ENCODE measurements around the gene KDM1A.
A peak's percentile ranks its signal among the peaks of the same experiment; 100 is the strongest.

KDM1A gene

DNA sequence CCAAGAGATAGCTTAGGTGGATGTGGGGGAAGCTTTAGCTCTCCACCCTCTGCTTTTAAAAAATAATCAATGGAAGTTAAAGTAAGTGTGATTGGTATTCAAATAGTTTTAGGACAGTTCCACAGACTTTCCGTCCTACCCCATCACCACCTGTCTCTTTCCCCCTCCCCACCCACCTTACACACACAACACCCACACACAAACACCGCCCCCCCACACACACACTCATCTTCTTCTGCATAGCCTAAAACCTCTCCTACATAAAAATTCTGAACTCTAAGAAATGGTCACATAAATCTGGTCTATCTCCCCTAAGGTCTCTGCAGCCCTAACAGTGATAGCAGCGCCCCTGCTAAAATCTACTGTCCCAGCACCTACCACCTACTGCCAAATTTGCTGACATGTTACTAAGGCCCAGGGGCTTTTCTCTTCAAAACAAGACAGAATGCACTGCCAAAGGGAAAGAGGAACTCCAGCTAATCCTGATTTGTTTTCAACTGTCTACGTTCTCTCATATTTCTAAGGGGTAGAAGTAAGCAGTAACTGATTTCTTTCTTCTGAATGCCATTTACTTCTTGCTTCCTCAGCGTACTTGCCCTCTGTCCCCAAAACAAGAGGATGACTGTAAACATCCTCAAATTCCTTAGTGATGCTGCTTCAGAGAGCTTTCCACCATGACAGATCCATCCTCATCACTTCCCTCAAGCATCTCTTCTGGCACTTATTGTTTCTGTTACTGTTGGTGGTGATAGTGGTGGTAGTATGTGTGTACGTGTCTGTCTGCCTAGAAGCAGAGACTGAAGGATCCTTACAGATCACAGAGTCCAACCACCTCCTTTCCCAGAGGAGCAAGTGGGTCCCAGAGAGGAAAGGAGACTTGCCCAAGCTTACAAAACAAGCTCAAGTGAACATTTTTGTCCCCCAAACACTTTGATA lies 92.6 kb downstream of the KDM1A start:
- FAIRE-seq: no peak

DNA sequence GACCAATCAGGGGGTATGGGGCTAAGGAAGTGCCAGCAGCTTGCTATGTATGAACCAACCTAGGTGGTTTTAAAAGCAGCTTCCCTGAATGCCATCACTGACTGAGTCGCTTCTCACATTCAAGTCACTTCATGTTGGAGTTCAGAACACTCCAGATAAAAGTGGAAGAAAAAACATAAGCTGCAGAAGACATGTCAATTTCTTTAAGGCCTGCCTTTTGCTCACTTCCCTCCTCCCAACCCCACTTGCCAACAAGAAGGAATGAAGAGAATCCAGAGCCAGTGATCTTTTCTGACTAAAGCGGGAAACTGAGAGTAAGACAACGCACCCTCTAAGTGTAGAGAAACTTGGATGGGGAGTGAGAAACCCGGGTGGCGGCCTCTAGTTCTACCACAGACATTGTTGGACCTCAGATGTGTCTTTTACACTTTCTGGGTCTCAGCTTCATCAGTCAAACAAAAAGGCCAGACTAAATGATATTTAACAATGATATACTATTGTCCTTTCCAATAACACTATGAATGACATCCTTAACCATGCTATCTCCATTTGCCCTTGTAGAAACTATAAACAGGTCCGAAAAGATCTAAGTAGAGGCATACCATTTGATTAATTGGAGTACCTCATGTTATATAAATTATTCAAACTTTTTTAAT lies 95.3 kb downstream of the KDM1A start:
- no peak for FAIRE-seq

DNA sequence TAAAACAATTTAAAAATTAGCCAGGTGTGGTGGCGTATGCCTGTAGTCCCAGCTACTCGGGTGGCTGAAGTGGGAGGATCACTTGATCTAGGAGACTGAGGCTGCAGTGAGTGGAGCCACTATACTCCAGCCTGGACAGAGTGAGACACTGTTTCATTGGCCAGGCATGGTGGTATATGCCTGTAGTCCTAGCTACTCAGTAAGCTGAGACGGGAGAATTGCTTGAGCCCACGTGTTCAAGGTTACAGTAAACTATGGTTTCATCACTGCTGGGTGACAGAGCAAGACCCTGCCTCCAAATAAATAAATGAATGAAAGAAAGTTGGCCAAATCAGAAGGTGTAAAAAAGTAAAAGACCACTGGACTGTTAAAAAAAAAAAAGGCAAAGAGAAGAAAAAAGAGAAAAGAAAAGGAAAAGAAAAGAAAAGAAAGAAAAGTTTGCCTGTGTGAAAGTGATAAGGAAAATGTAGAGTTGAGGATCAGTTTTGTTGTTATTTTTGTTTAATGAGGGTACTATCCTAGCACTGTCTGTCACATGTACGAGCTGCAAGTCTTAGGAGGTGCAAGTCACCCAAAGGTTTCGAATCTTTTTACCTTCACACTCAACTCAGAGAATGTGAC lies 97.1 kb downstream of the KDM1A start:
- FAIRE-seq: no peak

DNA sequence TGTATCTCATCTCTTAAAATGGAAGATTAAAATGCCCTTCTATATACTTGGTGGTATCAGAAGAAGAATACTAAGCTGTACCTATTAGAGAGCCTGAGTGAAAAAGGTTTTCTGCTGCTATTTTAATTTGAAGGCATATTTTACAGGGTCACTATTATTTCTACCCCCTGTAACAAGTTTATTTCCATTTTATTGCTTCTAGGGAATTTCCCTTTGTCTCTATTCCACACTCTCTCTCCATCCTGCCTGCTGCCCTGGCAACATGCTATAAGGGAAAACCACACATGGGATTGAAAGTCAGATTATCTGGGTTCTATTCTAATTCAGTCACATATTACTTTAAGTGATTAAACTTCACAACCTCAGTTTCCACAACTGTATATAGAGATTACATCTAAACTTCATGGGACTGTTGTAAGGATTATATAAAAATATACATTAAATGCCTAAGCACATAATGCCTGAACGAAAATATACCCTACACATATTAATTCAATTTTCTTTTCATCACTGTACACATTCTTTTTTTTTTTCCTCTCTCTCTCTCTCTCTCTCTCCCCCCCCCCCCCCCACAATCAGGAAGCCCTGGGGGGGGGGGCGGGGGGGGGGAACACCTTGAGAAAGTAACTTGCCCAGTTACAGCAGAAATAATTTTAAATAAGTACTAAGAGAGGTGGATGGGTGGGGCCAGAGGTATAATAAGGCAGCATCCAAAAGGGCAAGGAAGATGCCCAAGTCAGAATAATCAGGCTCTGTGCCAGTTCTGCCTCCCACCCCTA lies 97.8 kb downstream of the KDM1A start:
- no peak for FAIRE-seq

DNA sequence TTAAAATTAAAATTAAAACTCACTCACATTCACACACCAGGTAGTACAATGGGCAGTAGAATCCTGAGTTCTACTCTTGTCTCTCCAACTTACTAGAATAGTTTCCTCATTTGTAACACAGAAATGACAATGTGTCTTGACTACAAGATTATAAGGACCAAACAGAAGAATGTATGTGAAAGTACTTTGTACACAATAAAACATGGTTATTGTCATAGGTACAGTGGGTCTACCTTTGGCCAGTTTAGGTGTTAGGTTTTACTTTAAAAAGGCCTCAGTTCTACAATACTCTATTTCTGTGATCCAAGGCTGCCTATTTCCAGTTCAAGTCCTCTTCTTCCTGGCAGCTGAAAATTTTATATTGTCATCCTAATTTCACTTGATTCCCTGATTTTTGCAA lies 99.1 kb downstream of the KDM1A start:
- FAIRE-seq: no peak

DNA sequence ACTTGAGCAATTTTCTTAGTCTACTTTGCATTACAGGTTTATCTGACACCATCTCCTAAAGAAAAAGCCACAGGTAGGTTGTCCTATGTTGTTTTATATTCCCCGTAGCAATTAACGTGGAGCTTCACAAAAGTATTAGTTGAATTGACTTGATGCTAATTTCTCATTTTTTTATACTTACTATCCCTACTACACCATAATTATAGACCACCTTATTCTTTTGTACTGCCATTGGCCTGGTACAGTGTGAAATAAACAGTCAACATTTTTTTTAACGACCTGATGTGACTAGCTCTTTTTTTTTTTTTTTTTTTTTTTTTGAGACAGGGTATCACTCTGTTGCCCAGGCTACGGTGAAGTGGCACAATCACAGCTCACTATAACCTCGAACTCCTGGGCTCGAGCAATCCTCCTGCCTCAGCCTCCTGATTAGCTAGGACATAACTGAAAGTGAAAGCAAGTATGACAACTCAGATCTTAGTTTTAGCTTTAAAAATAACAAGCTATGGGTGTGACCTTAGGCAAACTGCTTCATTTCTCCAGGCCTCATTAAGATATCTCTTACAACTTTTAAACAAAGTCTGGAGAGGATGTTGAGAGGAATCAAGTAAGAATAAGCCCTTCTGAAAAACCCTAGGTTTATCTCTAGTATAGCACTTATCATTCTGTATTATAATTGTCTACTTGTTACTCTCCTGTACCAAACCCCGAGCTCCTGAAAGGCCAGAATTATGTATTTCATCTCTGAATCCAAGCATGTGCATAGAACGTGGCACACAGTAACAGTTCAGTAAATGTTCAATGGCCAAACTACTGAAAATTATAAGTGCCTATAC lies 99.9 kb downstream of the KDM1A start:
- FAIRE-seq: no peak

DNA sequence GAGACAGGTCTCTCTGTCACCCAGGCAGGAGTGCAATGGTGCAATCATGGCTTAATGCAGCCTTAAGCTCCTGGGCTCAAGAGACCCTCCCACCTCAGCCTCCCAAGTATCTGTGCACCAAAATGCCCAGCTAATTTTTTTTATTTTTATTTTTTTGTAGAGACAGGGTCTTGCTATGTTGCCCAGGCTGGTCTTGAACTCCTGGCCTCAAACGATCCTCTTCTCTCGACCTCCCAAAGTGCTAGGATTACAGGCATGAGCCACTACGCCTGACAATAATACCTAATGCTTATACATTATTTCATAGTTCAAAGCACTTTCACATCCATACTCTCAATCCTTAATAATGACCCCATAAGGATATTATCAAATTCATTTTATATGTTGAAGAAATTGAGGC lies 101.1 kb downstream of the KDM1A start:
- no peak for FAIRE-seq

DNA sequence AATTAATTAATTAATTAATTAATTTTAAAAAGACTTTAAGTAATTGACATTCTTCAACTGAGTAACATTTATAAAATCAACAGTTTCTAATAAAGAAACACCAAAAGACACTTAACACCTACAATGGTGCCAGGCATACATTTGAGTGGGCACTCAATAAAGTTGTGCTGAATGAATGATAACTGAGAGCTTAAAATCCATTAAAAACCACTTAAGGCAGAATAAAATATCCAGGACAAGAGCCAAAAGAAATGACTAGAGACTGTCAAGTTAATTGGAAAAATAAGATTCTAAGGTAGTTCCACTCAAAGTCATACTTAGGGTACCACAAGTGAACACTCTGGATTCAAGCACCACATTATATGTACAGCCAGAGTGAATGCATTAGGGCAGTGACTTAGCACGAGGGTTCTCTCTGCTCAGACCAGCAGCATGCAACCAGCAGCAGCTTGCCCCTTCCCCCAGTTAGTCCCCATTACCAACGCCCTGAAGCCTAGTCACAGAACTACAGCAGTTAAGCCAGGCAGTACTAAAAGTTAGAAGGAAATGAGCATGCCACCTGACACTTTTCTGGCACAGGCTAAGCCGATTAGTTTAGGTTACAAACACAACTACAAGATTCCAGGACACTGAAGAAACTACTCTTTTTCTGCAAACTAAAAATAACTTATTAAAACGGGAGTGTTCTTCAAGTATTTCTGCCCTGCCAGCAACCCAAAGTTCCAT lies 102.9 kb downstream of the KDM1A start:
- no peak for FAIRE-seq

DNA sequence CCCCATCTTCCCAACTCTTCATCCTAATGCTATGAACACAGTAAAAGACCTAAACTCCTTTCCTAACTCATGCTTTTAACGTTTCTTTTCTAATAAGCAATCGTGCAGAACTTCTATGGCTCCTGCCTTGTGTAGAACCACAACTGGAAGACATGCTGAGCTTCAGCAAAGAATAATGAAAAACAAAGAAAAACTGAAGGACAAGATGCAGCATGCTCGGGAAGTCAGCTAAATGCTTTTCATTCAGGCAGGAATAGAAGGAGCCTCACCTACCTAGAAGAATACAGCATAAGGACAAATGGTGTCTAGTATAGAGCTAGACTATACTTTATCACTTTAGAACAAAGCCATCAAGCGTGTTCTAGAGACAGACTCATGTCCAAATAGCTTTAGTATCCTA lies 103.5 kb downstream of the KDM1A start:
- no peak for FAIRE-seq

DNA sequence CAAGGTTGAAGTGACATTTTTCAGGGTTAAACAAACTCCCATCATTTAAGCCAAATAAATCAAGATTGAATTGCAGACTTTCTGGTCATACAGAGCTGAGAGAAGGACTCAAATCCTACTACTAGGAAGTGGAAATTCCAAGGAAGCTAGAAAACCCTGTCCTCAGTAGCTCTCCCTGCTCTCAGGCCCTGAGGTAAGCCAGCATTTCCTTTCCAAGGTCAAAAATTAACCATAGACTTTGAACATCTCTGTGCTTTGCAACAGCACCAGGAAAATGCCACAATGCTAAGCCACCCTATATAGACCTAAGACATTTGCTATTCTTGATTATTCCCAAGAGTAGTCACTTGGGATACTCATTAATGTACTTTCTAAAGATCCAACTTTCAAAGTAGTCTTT lies 104.3 kb downstream of the KDM1A start:
- FAIRE-seq: no peak

DNA sequence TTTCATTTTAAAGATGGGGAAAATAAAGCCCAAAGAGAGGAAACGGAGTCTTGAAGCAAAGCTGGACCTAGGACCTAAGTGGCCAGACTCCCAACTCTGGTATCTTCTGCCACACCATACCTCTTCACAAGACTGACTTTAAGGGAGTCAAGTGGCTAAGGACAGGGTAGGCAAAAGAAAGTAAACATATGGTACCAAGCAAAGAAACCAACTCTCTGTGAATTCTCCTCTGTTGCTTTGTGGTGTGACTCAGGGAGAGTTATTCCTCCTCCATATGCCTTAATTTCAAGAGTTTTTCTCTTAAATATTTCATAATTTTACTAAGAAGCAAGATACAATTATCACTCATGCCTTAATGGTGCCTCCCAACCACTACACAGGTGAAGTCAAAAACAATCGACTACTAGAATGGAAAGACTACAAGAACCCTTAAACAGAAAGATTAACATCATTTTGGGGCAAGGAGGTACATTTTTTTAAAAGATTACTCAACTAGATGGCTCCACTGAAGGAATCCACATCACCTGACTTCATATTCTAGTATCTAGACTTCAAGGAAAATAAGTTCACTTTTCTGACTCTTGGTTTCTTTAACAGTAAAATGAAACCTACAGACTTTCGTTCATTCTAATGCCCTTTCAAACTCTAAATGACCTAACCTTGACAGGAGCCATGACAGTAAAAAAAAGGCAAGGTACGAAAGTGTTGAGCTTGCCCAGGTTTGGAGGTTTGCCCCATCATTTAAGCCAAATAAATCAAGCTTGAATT lies 105.2 kb downstream of the KDM1A start:
- FAIRE-seq: no peak

DNA sequence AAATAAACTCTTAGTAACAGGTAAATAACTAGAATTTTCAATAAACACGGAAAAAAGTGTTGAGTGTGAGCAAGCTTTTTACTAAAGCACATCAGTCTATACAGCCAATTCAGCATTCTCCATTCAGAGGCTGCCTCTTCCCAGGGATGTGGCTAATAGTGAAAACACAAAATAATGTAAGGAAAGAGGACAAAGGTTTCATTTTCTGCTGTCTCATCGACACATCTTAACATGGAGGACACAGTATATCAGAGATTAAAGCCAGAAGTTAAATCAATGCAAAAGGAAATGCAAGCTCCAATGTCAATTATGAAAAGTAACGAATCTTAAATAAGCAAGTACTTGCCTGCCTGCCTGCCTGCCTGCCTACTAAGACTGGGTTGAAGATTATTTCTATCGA lies 106.2 kb downstream of the KDM1A start:
- peak; percentile 30 for FAIRE-seq

DNA sequence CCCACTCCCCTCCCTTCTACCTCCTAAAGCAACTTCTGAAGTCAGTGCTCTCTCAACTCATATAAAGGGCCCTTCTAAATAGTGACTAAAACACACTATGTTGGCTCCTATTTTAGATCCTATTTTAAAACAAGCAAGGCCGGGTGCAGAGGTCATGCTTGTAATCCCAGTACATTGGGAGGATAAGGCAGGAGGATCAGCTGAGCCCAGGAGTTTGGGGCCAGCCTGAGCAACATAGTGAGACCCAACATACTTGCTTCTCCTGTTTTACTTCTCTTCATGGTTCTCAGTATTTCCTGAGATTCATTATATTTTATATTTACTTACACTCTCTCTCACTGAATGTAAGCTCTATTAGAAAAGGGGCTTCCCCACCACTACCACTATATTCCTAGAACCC lies 106.9 kb downstream of the KDM1A start:
- FAIRE-seq: no peak

DNA sequence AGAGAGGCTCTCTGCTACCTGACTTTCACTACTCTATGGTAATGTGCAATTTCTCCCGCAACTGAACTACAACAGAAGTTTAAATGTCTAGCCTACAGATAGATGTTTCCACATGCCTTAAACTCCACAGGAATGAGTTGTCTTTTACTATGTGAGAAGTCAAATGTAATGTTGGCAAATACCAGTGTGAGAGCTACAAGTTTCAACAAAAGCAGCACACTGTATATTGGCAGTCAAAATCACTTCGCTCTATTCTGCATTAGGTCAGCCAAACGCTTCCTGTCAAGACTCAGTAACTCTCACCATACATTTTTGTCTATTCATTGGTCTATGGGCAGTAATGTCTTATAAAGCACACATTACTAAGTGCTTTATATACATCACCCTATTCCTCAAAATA lies 107.5 kb downstream of the KDM1A start:
- peak; percentile 74 for FAIRE-seq

DNA sequence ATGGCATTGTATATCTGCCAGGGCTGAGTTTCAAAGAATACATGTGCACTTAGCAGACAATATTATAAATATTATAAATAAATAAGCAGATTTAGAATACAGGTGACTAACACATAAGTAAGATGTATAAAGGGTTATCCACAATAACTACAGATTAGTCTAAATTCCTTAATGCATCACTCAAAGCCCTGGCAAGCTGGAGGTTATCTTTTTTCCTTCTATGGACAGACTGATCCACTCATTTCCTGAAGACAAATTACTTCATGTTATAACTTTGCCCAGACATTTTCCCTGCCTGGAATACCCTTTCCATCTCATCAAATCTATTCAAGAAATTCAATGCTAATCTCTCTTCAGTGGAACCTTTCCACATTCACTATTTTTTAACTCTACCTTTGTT lies 110.6 kb downstream of the KDM1A start:
- FAIRE-seq: no peak

DNA sequence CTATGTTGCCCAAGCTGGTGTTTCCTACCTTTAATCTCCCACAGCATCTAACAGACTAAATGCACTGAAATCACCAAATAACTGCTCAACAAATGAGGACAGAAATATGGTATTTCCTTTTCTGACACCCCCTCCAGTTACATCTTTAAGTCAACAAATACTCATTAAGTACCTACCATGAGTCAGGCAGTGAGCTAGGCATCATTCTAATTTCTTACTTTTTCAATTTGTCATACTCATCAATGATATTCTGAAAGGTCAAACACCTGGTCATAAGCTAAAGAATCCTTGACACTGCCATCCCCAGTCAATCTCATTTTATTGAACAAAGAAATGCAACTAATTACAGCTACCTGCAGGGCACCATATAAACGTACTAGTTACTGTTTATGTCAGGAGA lies 112.8 kb downstream of the KDM1A start:
- no peak for FAIRE-seq

All from G401.6 (cell line).